SKM-1 treated with dmso at 0.1 percent for 144 hours (cell line): Measurements from ENCODE around the gene DMBT1.

ENCODE experiments used
- DNase-seq: peaks from one replicate; lab custom pipeline; 2025; ENCODE audit not compliant: unreplicated experiment; lab: John Stamatoyannopoulos, UW

The DMBT1 gene

GRCh38 chr10:122669045-122669444 is 108.5 kb downstream of the DMBT1 start:
- no peak for DNase-seq

- DNase-seq = no peak
Measured at GRCh38 chr10:122669842-122670241, 109.3 kb downstream of the DMBT1 start.

GRCh38 chr10:122671355-122671754 is 110.8 kb downstream of the DMBT1 start:
- no peak for DNase-seq

GRCh38 chr10:122672655-122673054 is 112.1 kb downstream of the DMBT1 start:
- no peak for DNase-seq

GRCh38 chr10:122673269-122673668 is 112.7 kb downstream of the DMBT1 start:
- no peak for DNase-seq

- DNase-seq = no peak
Measured at GRCh38 chr10:122673731-122674130, 113.2 kb downstream of the DMBT1 start.

GRCh38 chr10:122674781-122675180 is 114.2 kb downstream of the DMBT1 start:
- DNase-seq = no peak

GRCh38 chr10:122675278-122675677 is 114.7 kb downstream of the DMBT1 start:
- DNase-seq = no peak

GRCh38 chr10:122678266-122678665 is 117.7 kb downstream of the DMBT1 start:
- no peak for DNase-seq

GRCh38 chr10:122682522-122682921 is 122.0 kb downstream of the DMBT1 start:
- no peak for DNase-seq

- DNase-seq = no peak
Measured at GRCh38 chr10:122688293-122688989, 127.9 kb downstream of the DMBT1 start.

- no peak for DNase-seq
Measured at GRCh38 chr10:122689146-122689820, 128.7 kb downstream of the DMBT1 start.

- no peak for DNase-seq
Measured at GRCh38 chr10:122692744-122693143, 132.2 kb downstream of the DMBT1 start.
